8988T (cell line): ENCODE measurements around the gene IRX3.
A peak's percentile ranks its signal among the peaks of the same experiment; 100 is the strongest.

ENCODE experiments used
- DNase-seq: peaks from one replicate; pipeline ENCODE4 v3.0.0; 2011

Gene IRX3

DNA sequence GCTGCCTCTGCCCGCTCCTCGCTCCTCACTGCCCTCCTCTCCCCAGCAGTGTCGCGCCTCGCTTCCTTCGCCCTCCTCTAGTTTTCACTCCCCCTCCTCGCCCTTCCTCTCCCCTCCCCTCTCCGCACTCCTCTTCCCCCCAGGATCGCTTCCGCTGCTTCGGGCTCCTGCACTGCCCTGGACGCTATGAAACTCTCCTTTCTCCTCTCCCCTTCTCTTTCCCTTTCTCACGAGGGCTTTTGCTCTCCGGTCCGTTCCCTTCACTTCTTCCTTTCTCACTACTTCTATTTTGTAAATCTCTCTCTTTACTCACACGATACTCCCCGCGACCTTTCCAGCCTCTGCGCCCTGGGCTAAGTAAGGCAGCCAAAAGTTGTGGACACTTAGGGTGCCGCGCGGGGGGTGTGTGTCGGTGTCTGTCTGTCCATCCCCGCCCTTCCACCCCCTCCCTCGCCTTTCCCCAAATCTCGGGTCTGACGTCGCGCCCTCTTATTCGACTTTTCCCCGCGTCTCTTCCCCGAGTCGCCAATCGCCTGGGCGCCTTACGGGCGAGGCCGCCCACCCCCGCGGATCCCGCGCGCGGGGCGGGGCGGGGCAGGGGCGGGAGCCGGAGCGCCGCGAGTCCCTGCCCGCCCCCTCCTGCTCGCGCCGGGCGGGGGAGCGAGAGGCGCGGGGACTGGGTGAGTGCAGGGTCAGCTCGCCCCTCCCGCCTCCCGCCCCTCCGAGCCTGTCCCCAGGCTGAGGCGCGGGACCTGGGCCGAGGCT, at the start of gene IRX3:
IRX3 (minus strand) TSS at position 422 of the 765 bp plus-strand sequence. CDS start 737 bp downstream, outside the sequence.
- DNase-seq, result peak; percentile 99

- no peak for DNase-seq
Measured at GRCh38 chr16:54335230-54335629, 48.6 kb upstream of the IRX3 start.

DNA sequence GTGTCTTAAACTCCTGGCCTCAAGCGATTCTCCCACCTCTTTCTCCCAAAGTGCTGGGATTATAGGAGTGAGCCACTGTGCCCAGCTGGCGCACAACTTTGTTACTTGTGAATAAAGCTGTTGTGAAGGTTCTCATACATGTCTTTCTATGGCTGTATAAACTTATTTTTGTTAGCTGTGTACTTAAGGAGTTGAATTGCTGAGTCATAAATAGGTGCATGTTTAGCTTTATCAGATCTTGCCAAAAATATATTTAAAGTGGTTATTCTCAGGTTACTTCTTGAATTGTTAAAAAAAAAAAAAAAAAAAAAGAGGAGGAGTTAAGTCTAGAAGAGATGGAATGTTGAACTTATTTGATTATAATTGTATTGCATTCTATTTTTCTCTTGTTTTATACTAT, 47.6 kb upstream of the IRX3 start:
- DNase-seq, result no peak

GRCh38 chr16:54331241-54332002, 44.8 kb upstream of the IRX3 start:
- DNase-seq, result no peak

DNA sequence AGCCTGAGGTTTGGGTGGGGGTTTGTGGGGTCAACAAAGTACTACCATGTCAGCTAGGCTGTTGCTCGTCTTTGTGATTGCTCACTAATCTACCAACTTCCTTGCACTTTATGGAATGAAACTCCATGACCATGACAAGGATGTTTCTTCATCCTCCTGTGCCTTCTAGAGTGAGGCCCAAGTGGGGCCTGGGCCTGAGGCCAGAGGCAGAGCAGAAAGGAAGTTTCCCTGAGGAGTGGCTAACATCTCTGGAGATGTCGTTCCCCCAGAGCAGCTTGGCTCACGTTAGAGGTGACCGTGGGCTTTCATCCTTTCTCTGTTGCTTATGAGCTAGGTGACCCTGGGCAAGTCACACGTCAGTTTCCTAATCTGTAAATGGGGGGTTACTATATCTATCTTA, 41.0 kb upstream of the IRX3 start:
- DNase-seq, result no peak

DNA sequence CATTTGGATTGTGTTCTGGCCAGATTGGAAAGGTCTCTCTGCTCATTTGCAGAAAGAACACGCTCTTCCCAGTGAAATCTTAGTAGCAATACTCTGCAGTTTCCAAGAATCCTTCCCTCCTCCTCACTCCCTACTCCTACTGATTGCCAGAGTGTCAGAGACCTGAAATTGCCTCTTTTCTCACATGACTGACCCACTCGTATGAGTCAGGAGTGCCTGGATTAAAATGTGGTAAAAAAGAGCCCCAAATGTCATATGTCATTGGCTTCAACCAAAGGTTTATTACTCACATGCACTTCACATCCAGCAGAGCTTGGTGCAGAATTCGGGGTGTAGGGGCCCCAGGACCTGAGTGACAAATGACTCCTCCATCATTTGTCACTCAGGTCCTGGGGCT, 39.7 kb upstream of the IRX3 start:
- DNase-seq, result no peak

DNA sequence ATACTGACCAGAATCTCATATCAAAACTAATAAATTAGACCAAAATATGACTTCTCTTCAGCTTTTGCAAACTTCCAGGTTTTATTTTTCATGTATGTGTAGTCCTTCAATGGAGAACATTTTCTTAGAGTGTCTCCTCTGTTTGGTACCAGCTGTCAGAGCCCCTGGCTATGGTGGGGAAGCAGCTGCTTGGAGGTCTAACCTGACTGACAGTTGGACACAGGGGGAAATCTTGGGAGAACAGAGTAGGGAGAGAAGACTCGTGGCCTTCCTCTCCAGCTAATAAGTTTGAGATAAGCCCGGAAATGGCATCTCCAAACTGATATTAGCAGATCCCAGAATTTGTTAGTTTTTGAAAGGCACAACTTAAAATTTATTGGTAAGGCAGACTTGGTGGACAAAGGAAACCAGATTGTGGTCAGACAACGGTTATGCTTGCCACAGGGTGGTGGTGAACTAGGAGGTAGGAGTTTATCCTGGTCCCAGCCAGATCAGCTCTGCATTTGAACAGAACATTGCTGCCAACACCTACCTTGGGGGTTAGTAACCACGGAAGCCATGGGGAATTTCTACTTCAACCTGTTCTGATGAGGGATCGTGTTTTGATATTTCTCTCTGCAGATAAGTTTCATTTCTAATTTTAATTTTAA, 39.2 kb upstream of the IRX3 start:
- no peak for DNase-seq

DNA sequence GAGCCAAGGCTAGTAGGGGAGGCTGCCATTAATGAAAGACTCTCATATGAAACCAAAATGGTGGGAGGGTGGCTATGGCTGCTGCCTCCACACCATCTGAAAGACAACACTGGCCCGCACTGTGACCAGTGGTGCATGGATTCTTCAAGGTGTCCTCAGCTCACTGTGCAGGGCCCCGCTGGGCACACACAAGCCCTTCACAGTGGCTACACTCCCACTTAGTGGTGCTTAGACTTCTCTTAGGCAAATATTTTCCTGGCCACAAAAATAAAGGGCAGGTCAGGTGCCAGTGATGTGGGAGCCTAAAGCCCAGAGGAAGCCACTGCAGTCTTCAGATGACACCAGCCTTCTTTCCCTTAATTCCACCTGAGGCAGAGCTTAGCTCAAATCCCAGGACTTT, 38.1 kb upstream of the IRX3 start:
- DNase-seq, result no peak

DNA sequence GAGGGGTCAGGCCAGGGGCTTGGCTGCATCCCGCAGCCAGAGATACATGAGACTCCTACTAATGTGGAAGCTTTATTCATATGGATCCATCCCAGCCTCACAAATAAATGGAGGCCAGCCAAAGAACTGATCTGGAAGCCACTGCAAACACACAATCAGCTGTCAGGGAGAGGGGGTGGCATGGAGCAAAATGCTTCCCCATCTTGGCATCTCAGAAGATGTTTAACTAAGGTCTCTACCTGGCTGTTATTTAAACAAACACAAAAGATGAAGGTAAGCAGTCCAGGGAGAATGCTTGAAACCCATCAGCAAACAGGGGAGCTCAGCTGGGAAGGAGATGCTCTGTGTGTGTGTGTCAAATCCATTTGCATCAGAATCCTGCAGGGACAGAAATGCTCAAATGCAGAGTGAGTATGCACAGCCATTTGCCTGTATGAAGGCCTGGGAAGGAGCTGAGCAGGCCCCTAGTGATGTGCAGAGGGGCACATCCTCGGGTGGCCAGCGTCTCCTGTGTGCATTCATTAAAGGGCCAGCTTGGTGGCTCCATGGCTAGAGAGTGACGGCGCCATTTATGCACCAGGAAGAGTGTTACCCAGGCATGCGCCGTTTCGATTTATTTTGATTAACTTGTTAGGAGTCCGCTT, 34.2 kb upstream of the IRX3 start:
- DNase-seq, result no peak

- no peak for DNase-seq
Measured at GRCh38 chr16:54318941-54319340, 32.4 kb upstream of the IRX3 start.

GRCh38 chr16:54317101-54317611, 30.6 kb upstream of the IRX3 start:
- no peak for DNase-seq

DNA sequence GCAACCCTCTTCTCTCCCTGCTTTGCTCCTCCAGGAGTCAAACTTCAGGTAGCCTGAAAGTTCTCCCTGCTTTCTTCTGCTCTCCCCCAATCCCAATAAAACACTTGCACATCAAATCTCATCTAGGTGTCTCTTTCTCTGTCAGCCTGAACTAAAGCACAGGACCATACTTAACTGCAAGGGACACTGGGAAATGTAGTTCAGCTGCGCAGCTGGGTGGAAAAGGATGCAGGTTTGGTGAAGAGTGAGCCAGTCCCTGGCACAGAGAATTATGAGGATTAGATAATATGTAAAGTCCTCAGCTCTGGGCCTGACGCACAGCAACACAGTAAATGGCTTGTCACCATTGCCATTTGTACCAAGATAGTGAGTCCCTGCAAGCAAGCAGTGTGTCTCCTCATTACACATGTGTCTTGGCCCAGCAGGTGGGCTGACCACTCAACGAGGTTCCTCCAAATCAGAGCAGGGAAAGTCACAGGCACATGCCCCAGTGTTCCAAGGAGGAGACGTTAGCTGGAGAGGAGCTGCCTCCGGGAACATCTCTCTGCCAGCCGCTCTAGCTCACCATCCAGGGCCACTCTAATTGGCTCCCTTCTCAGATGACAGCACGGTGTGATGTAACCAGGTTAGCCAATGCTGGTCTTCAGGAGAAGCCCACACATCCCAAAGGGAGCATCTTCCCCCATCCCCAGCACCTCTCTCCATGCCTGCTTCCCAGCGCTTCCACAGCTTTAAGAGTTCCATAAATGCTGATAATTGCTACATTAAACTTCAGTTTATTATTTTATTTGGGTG, 29.7 kb upstream of the IRX3 start:
- no peak for DNase-seq

DNA sequence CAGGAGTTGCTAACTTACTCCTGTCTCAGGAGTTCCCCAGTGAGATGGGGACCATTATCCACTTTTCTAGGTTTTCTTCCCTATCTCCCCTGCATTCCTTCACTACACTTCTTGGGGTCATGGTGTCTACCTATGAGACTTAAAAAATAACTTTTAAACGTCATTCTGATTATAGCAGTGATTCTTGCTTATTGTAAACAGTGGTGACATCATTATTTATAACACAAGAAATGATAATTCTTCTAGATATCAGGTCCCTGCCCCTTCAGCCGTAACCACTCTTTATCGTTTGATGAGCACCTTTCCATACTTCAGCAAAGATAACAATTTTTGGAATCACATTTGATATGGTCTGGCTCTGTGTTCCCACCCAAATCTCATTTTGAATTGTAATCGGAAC, 27.2 kb upstream of the IRX3 start:
- DNase-seq, result no peak

DNA sequence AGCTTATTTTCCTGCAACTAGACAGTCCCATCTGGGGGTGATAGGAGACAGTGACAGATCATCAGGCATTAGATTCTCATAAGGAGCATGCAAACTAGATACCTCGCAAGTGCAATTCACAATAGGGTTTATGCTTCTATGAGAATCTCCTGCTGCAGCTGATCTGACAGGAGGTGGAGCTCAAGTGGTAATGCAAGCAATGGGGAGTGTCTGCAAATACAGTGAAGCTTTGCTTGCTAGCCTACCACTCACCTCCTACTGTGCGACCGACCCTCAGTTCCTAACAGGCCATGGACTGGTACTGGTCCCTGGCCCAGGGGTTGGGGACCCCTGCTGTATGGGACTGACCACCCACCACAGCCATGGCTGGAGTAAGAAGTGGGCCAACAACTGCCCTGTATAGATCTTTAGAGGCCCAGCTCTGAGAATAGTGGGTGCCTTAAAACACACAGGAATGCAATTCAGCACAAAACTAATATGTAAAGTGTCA, 26.0 kb upstream of the IRX3 start:
- no peak for DNase-seq

- no peak for DNase-seq
Measured at GRCh38 chr16:54309341-54309740, 22.8 kb upstream of the IRX3 start.

DNA sequence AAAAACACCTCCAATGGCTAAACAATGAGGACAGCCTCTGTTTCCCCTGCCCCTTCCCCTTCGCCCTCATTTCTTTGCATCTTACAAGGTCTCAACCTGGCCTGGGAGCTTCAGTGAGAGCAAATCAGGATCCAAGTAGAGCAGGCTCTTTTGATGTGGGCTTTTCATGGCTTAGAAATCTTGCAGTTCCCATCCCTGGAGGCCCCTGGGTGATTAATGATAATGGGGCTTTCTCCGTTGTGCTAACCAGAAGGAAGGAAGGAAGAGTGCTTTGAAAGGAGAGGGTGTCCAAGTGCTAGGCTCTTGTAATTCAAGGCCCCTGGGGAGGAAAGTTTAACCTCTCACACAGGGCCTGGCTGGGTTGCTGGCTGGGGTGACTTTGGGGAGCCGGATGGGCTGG, 18.5 kb upstream of the IRX3 start:
- no peak for DNase-seq

GRCh38 chr16:54303613-54304012, 17.0 kb upstream of the IRX3 start:
- DNase-seq, result no peak

DNA sequence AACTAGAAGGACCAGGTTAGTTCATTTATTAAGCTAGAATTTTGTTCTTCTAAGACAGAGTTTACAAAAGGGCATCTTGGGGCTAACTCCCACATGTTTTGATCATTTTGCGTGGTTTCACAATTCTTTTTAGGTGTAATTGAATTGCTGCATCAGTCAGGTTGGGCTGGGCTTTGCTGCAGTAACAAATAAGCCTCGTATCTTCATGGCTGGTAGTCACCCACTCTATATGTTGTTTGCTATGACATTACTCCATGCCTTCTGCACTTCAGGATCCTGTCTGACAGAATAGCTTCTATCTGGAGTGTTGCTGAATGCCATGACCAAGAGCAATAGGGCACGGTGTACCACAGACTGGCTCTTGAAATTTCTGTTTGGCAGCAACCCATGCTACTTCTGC, 10.6 kb upstream of the IRX3 start:
- DNase-seq, result no peak

DNA sequence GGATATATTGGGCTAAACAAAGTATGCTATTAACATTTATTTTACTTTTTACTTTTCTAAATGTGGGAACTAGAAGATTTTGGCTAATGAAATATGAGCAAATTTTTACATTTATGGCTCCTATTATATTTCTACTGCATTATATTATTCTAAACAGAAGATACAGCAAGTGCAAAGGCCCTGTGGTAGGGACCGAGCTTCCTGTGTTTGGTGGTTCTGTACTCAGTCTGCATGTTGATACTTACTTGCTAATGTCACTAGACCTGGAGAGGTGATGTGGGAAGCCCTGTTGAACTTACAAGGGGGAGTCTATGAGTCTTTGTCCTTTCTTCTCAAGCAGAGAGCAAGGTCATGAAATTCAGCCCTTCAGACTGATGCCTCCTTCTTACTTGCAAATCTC, 10.0 kb upstream of the IRX3 start:
- no peak for DNase-seq

DNA sequence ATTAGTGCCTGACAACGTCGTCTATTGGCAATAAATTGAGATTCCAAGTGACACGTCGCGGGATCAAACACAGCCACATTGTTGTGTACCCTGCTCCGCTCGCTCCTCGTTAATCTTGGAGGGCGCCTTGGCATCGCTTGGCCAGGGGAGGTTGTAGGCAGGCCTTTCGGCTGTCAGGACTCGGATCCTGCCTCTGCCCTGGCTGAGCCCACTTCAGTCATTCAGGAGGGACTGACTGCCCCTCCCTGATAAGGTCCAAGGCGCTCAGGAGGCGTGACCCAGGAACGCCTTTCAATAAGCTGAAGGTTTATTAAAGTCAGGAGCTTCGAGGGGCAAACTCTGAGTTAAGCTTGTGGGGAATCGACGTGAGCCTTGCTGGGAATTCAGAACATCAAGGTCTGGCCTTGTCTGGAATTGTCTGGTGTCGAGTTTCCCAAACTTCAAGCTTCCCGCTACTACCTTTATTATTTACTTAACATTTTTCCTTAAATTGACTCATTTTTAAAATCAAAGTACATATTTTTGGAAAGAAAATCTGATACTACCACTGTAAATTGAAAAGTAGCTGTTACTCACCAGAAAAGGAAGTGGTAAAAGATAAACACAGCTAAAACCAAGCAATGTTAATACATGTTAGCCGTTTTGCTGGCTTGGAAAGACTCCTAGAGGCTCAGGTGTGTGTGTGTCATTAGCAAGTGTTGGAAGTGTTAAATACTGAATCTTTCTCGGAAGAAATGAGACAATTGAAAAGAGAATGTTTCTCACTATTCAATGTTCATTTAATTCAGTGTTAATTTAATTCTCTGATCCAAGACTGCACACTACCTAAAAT, 5.3 kb upstream of the IRX3 start:
- DNase-seq, result no peak
